ENCODE results near the gene STAMBP. TPM values are rescaled to one million over a fixed set of nuclear protein-coding genes. Genes with fewer than 3 reads are reported as not detected.

STAMBP gene
- total and polyA plus RNA-seq, 3 donors from 2014 or later: 47.4 to 51.2 (median 49.0) TPM

DNA sequence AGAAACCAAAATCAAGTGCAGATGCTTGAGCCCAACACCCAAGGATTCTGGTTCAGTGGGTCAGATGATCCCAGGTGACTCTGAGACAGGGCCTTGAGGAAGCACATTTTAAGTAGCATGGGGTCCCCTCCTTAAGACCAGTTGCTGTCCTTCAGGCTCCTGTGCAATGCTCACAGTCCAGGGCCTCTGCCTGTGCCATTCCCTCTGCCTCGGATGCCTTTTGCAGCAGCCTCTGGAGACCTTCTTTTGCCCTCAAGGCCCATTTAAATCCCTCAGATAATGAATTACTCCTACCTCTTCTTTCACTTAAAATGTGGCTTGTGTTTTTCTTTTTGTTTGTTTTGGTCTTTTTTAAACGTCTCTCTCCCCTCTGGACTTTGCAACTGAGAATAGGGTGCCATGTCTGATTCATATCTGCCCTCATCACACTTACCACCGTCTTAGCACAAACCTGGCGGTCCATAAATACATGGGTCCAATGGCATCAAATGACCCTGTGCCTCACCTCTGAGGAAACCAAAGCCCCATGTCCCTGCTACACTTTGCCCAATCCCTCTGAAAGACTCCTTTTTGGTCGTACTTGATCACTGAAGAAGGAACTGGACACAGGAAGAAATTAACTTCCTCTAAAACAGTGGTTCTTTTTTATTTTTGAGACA lies 78.2 kb downstream of the STAMBP start:
- no peaks in the 10 kb centered on the region for H3K4me1 ChIP-seq
- 75 to 77% methylated on average over 5 of the region's 5 CpGs for WGBS, 2 donors
- H3K36me3 ChIP-seq (ENCODE audit: low read depth, missing control alignments): no peaks in the 10 kb centered on the region

GRCh38 chr2:73907840-73908452 lies 79.2 kb downstream of the STAMBP start:
- Histone ChIP-seq H3K27me3 (no peaks in the 10 kb centered on the region), H3K36me3 (ENCODE audit: low read depth, missing control alignments) (no peaks in the 10 kb centered on the region), H3K9me3 (no peaks in the 10 kb centered on the region), H3K4me3 (no peak overlapping the region), H3K27ac (no peak overlapping the region), H3K4me1 (no peaks in the 10 kb centered on the region)
- intact Hi-C loops (cut with DNase I; ENCODE audit: low total_unique reads): no loop called here
- no peak for DNase-seq
- 66% methylated on average over 5 of the region's 5 CpGs for whole genome bisulfite sequencing, 2 donors
- TF ChIP-seq POLR2A (IDR thresholded peaks at IDR 0.05): no peak
- TF ChIP-seq, protein P1, sequence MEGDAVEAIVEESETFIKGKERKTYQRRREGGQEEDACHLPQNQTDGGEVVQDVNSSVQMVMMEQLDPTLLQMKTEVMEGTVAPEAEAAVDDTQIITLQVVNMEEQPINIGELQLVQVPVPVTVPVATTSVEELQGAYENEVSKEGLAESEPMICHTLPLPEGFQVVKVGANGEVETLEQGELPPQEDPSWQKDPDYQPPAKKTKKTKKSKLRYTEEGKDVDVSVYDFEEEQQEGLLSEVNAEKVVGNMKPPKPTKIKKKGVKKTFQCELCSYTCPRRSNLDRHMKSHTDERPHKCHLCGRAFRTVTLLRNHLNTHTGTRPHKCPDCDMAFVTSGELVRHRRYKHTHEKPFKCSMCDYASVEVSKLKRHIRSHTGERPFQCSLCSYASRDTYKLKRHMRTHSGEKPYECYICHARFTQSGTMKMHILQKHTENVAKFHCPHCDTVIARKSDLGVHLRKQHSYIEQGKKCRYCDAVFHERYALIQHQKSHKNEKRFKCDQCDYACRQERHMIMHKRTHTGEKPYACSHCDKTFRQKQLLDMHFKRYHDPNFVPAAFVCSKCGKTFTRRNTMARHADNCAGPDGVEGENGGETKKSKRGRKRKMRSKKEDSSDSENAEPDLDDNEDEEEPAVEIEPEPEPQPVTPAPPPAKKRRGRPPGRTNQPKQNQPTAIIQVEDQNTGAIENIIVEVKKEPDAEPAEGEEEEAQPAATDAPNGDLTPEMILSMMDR (IDR thresholded peaks at IDR 0.05): no peak

More for the DNA sequence above, 78.2 kb downstream of the STAMBP start:
- H3K9me3 ChIP-seq: no peaks in the 10 kb centered on the region
- H3K27me3 ChIP-seq: no peaks in the 10 kb centered on the region
- no peak overlapping the region for H3K4me3 ChIP-seq
- no peak overlapping the region for H3K27ac ChIP-seq
- intact Hi-C loops (cut with DNase I; ENCODE audit: low total_unique reads): no loop called here
- no peak for DNase-seq
- TF ChIP-seq, protein P1 (IDR thresholded peaks at IDR 0.05): no peak
- no peak for TF ChIP-seq POLR2A (IDR thresholded peaks at IDR 0.05)

GRCh38 chr2:73908689-73909652 lies 80.2 kb downstream of the STAMBP start:
- Histone ChIP-seq H3K27ac (no peak overlapping the region), H3K4me1 (no peaks in the 10 kb centered on the region), H3K36me3 (ENCODE audit: low read depth, missing control alignments) (no peaks in the 10 kb centered on the region), H3K4me3 (no peak overlapping the region), H3K9me3 (no peaks in the 10 kb centered on the region), H3K27me3 (no peaks in the 10 kb centered on the region)
- intact Hi-C loops (cut with DNase I; ENCODE audit: low total_unique reads): no loop called here
- no peak for DNase-seq
- WGBS, 2 donors: 82 to 83% methylated on average over 10 of the region's 10 CpGs
- TF ChIP-seq POLR2A (IDR thresholded peaks at IDR 0.05): no peak
- TF ChIP-seq, protein P1 (IDR thresholded peaks at IDR 0.05): no peak

- Histone ChIP-seq H3K4me1 (no peaks in the 10 kb centered on the region), H3K4me3 (no peak overlapping the region), H3K27ac (no peak overlapping the region), H3K9me3 (no peaks in the 10 kb centered on the region), H3K27me3 (no peaks in the 10 kb centered on the region), H3K36me3 (ENCODE audit: low read depth, missing control alignments) (no peaks in the 10 kb centered on the region)
- TF ChIP-seq, protein P1 (IDR thresholded peaks at IDR 0.05): no peak
- TF ChIP-seq POLR2A (IDR thresholded peaks at IDR 0.05): no peak
- intact Hi-C loops (cut with DNase I; ENCODE audit: low total_unique reads): no loop called here
- DNase-seq: no peak
- WGBS, 2 donors: 75% methylated on average over 6 of the region's 6 CpGs
Measured at GRCh38 chr2:73910873-73911547, 82.2 kb downstream of the STAMBP start.
